ENCODE data around the gene NPAS3.

NPAS3 gene

GRCh38 chr14:33375196-33375595 lies 436.5 kb downstream of the NPAS3 start:
- TF ChIP-seq REST (IDR thresholded peaks at IDR 0.05; ENCODE audit: insufficient replicate concordance, low read depth) (no peak), POLR2AphosphoS5 (IDR thresholded peaks at IDR 0.05; ENCODE audit: low read depth) (no peak), GABPA (IDR thresholded peaks at IDR 0.05; ENCODE audit: low read depth) (no peak), SPI1 (IDR thresholded peaks at IDR 0.05; ENCODE audit: borderline replicate concordance, low read depth) (no peak)
- TF ChIP-seq, protein P1, sequence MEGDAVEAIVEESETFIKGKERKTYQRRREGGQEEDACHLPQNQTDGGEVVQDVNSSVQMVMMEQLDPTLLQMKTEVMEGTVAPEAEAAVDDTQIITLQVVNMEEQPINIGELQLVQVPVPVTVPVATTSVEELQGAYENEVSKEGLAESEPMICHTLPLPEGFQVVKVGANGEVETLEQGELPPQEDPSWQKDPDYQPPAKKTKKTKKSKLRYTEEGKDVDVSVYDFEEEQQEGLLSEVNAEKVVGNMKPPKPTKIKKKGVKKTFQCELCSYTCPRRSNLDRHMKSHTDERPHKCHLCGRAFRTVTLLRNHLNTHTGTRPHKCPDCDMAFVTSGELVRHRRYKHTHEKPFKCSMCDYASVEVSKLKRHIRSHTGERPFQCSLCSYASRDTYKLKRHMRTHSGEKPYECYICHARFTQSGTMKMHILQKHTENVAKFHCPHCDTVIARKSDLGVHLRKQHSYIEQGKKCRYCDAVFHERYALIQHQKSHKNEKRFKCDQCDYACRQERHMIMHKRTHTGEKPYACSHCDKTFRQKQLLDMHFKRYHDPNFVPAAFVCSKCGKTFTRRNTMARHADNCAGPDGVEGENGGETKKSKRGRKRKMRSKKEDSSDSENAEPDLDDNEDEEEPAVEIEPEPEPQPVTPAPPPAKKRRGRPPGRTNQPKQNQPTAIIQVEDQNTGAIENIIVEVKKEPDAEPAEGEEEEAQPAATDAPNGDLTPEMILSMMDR (IDR thresholded peaks at IDR 0.05; ENCODE audit: insufficient read depth, low read length), result no peak
- Histone ChIP-seq H3K4me3 (replicated peaks; ENCODE audit: insufficient read depth, low read length) (no peak overlapping the region), H3K27ac (replicated peaks) (no peak overlapping the region), H3K27me3 (ENCODE audit: insufficient read depth, poor library complexity, severe bottlenecking) (no peaks in the 10 kb centered on the region)
- no peak for DNase-seq (ENCODE audit: low read depth in 1 of 2, low spot score in 1 of 2)

- no peaks in the 10 kb centered on the region for H3K27me3 ChIP-seq (ENCODE audit: insufficient read depth, poor library complexity, severe bottlenecking)
- DNase-seq (ENCODE audit: low read depth in 1 of 2, low spot score in 1 of 2), result no peak
- no peak overlapping the region for H3K27ac ChIP-seq (replicated peaks)
- TF ChIP-seq SPI1 (IDR thresholded peaks at IDR 0.05; ENCODE audit: borderline replicate concordance, low read depth), result no peak
- no peak for TF ChIP-seq POLR2AphosphoS5 (IDR thresholded peaks at IDR 0.05; ENCODE audit: low read depth)
- TF ChIP-seq, protein P1 (IDR thresholded peaks at IDR 0.05; ENCODE audit: insufficient read depth, low read length), result no peak
- TF ChIP-seq REST (IDR thresholded peaks at IDR 0.05; ENCODE audit: insufficient replicate concordance, low read depth), result no peak
- TF ChIP-seq GABPA (IDR thresholded peaks at IDR 0.05; ENCODE audit: low read depth), result no peak
- H3K4me3 ChIP-seq (replicated peaks; ENCODE audit: insufficient read depth, low read length), result no peak overlapping the region
Measured at GRCh38 chr14:33375786-33376185, 437.1 kb downstream of the NPAS3 start.

GRCh38 chr14:33376510-33376909 lies 437.8 kb downstream of the NPAS3 start:
- DNase-seq (ENCODE audit: low read depth in 1 of 2, low spot score in 1 of 2), result no peak
- TF ChIP-seq REST (IDR thresholded peaks at IDR 0.05; ENCODE audit: insufficient replicate concordance, low read depth) (no peak), GABPA (IDR thresholded peaks at IDR 0.05; ENCODE audit: low read depth) (no peak), POLR2AphosphoS5 (IDR thresholded peaks at IDR 0.05; ENCODE audit: low read depth) (no peak), SPI1 (IDR thresholded peaks at IDR 0.05; ENCODE audit: borderline replicate concordance, low read depth) (no peak)
- TF ChIP-seq, protein P1 (IDR thresholded peaks at IDR 0.05; ENCODE audit: insufficient read depth, low read length), result no peak
- Histone ChIP-seq H3K27me3 (ENCODE audit: insufficient read depth, poor library complexity, severe bottlenecking) (no peaks in the 10 kb centered on the region), H3K27ac (replicated peaks) (no peak overlapping the region), H3K4me3 (replicated peaks; ENCODE audit: insufficient read depth, low read length) (no peak overlapping the region)

Measured in HL-60 (cell line).